ENCODE measurements around the gene TBC1D22A.

TBC1D22A gene

GRCh38 chr22:47200273-47201051 lies 438.0 kb downstream of the TBC1D22A start:
- no peak for DNase-seq

DNA sequence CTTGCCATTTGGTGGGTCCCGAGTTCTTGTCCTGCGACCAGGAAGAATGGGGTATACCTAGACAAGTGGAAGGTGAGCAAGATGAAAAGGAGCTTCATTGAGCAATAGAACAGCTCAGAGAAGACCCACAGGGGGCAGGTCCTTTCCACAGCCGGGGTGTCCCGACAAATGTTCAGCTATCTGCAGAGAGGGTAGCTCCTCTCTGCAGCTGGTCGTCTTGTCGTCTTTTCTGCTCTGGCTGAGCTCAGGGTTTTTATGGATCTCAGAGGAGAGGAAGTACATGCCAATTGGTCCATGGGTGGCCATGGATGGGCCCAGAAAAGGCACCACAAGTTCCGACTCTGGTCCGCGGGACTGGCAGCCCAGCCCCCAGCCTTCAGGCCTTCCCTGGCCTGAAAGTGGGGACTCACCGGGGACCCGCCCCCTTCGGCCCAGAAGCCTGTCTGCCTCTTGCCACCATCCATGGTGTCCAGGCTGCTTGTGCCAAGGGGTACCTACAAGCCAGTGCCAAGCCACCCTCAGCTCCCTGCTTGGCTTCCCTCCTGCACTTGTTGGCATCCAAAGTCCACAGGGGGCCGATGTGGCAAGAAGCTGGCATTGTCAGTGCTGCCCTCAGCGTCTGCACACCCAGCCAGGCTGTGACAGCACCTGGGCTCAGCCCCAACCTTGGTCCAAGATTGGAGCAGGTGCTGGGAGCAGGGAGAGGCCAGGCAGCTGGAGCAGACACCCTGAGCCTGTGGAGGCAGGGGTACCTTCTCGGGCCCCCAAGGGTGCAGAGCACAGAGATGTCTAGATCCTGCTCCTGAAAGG lies 438.9 kb downstream of the TBC1D22A start:
- DNase-seq, result no peak

DNA sequence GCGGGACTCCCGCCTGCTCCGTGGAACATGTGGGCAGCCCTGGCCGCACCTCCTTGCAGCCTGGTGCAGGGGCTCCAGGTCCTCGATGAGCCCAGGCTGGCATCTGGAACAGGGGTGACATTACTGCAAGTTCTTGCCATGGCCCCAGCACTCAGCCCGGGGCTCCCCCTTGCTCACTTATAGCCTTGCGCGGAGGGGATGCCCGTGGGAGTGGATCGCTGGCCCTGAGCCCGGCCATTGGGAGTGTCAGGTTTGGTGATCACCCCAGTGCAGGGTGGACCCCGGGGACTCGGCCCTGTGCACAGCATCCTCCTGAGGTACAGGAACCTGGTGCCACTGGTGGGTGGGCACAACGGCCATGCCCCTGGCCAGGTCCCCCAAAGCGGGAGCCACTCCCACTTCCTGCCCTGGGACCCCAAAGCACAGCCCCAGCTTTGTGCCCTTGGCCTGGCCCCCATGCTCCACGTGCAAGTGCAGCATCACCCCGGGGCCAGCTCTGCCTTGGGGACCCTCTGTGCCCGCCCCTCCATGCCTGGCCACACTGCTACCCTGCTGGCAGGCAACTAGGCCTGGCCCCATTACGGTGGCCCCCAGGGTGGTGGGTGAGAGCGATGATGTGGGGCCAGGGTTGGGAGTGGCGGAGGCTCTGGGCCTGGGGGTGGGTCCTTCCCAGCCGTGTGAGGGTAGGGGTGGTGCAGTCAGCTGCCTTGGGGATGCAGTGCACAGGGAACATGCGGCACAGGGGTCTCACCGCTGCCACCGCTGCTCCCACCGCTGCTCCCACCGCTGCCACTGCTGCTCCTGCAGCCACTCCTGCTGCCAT lies 439.8 kb downstream of the TBC1D22A start:
- DNase-seq, result no peak

DNA sequence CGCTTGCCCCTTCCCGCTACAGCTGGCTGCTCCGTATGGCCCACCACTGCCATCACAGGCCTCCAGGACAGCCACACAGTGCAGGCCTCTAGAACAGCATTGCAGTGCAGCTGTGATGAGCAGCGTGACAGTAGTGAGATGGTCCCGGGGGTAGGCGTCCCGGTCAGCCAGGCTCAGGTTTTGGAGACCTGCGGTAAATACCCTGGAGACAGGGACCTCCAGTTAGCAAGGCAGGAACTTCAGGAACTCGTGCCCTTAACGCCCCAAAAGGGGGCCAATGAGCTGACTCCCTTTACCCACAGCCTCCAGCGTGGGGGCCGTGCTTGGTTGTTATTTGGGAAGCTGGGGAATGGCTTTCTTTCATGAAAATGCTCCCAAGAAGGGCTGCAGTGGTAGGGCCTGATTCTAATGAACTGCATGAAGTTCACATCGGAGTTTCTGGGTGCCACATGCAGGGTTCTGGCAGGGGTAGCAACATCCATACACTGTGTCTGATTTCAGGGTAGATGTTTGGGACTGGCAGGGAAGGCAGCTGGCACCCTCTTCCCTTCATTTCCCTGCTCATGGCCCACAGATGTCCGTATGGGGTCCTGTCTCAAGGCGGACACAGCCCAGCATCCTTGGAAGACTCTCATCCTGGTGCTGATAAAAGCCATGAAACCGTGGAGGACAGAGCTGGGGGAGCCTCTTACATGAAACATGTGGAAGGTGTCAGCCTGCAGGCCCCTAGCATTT lies 440.5 kb downstream of the TBC1D22A start:
- DNase-seq, result no peak

DNA sequence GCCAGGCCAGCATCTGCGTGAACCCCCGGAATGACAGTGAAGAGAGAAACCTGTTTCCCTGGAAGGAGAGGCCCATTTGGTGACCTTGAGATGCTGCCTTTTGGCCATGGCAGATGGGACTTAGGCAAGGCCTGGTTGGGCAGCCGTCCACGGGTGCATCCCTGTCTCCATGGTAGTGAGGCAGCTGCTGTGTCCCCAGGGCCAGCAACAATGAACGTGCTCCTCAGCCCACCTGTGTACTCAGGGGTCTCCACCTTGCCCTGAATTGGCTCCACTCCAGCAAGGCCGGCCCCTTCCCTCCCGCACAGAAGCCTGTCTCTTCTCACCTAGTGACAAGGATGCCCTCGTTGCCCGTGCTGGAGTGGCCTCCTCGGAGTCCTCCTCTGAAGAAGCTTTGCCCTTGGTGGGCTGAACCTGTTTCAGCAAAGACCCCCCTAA lies 441.1 kb downstream of the TBC1D22A start:
- DNase-seq, result no peak

GRCh38 chr22:47204002-47204979 lies 441.8 kb downstream of the TBC1D22A start:
- DNase-seq, result no peak

DNA sequence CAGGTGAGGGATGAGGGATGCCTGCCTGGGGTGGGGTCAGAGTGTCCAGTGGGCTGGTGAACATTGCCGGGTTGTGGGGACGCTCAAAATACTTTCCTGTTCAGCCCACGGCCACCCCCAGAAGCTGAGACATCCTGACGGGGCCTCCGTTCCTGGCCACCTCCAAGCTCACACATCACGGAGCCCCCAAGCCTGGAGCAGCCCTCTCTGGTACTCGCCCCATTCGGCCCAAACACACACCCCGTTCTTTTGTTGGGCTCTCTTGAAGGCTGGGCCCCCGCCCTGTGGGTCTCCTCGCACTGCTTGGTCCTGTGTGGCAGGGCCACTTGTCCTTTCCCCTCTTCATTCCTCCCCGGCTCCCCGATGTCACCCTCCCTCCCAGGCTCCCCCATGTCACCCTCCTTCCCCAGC lies 442.6 kb downstream of the TBC1D22A start:
- no peak for DNase-seq

GRCh38 chr22:47205554-47205953 lies 443.1 kb downstream of the TBC1D22A start:
- no peak for DNase-seq

DNA sequence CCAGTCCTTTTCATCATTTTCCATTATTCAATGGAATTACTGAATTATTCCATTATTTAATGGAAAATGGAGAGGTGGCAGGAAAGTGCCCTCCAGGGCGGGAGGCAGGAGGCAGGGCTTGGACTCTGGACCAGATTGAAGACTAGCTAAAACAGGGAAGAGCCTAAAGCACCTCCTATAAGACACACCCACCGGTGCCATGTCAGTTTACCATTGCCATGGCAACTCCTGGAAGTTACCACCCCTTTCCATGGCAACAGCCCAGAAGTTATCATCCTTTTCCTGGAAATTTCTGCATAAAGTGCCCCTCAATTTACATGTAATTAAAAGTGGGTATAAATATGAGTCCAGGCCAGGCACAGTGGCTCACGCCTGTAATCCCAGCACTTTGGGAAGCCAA lies 443.7 kb downstream of the TBC1D22A start:
- no peak for DNase-seq

GRCh38 chr22:47206666-47207218 lies 444.3 kb downstream of the TBC1D22A start:
- no peak for DNase-seq

DNA sequence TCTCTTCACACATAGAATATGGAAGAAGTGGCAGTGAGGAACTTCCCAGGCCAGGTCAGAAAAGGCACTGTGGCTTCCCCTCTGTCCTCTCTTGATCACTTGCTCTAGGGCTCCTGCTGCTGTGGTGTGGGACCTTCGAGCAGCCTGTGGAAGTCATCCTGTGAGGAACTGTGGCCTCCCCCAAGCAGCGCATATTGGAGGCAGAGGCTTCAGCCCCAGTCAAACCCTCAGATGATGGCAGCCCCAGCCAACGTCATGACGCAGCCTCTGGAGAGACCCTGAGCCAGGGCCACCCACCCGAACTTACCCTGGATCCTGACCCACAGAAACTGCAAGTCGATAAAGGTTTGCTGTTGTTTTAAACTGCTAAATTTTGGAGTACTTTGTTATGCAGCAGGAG lies 444.9 kb downstream of the TBC1D22A start:
- DNase-seq, result no peak

GRCh38 chr22:47207846-47208554 lies 445.6 kb downstream of the TBC1D22A start:
- no peak for DNase-seq

DNA sequence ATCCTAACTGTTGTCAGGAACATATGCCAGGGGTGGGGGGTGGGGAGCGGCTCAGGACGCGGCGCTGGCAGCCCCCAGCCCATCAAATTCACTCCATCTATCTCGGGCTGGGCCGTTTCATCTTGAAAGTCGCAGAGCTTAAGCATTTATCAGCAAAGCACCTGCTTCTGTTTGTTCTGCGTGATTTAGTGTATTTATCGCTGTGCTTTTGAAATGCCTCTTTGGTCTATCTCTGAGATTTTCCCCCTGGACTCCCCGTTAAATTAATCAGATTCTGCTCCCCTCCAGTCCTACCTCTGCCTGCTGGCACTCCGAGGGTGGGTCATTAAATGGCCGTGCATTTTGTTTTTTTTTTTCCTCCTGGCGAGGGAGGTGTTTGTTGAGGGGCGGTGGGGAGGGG lies 446.2 kb downstream of the TBC1D22A start:
- DNase-seq, result no peak

- DNase-seq, result no peak
Observed at GRCh38 chr22:47209040-47209514, 446.6 kb downstream of the TBC1D22A start.

DNA sequence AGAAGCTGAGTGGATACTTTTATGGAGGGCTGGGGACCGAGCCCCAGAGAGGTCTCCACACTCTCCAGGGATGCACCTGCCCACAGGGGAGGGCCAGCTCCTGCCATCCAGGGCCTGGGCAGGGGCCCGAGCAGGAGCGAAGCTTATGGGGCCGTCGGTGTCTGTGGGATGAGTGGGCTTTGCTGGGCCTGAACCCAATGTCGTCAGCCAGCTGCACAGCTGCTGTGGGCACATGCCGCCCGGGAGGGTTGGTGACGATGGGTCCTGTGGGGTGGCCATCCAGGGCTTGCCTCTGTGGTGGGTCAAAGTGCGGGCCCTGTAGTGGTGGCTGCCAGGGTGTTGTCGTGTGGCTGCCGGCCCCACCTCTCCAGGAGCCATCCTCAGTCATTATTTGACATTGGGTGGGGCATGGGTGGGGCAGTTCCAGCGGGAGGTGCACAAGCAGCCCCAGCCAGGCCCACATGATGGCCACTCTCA lies 447.1 kb downstream of the TBC1D22A start:
- DNase-seq, result no peak

- DNase-seq, result no peak
Observed at GRCh38 chr22:47210112-47210657, 447.7 kb downstream of the TBC1D22A start.

GRCh38 chr22:47210686-47211085 lies 448.2 kb downstream of the TBC1D22A start:
- DNase-seq, result no peak

- no peak for DNase-seq
Observed at GRCh38 chr22:47213571-47214230, 451.3 kb downstream of the TBC1D22A start.

- no peak for DNase-seq
Observed at GRCh38 chr22:47215851-47216250, 453.4 kb downstream of the TBC1D22A start.

Measured in DMS79 (cell line).